ENCODE data around the gene ZNF334. TPM values are rescaled to one million over a fixed set of nuclear protein-coding genes. Genes with fewer than 3 reads are reported as not detected.

The ZNF334 gene
- total RNA-seq, 2 donors from 2014 or later = 1.1 to 3.1 TPM

- no peak for DNase-seq (ENCODE audit: low spot score)
- intact Hi-C loops (cut with DNase I) = no loop called here
These were observed 34.6 kb upstream of the ZNF334 start for GRCh38 chr20:46547995-46548394.

DNA sequence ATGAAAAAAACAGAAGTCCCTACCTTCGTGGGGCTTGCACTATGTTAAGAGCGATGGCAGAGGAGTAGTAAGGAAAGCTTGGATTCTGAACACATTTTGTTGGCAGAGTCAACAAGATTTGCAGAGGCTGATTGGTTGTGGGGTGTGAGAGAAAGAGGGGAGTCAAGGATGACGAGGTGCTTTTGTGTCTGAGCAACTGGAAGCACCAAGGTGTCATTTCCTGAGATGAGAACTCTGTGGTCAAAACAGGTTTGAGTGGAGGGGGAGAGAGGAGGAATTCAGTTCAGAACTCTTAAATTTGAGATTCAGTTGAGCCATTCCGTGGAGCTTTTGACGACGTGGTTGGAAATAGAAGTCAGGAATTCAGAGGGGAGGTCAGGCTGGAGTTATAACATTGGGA, 33.6 kb upstream of the ZNF334 start:
- DNase-seq (ENCODE audit: low spot score) = no peak
- intact Hi-C loops (cut with DNase I) = no loop called here

- no peak for DNase-seq (ENCODE audit: low spot score)
- intact Hi-C loops (cut with DNase I) = no loop called here
These were observed 32.9 kb upstream of the ZNF334 start for GRCh38 chr20:46546298-46546697.

GRCh38 chr20:46545827-46546138, 32.4 kb upstream of the ZNF334 start:
- intact Hi-C loops (cut with DNase I) = no loop called here
- DNase-seq (ENCODE audit: low spot score) = no peak

DNA sequence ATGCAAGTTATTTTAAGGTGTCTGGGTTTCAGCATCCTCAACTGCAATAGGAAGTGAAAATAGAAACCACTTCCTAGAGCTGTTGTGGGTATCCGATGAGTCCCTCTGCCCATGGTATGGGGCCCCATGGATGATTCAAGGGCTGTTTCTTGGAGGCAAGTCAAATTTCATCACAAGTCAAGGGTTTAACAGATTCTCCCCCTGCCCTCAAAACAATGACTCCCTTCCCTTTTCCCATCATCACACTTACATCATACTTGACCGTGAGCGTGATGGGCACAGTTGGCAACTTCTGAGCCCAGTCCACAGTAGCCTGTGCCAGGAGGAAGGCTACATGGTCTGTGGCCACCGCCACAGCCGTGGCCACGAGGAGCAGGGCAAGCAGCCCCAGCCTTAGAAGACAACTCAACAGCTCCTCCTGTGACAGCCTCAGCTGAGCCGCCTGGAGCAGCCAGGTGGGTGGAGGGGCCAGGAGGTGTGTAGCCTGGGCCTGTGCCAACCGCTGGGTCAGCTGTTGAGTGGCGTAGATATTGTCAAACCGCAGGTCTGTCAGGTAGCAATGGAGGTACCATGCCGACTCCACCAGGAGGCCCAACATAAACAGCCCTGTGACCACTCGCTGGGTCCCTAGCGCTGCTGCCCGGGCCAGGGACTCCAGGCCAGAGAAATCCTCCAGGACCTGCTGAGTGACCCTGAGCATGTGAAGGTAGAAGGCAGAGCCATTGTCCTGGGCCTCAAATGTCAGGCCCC, 31.9 kb upstream of the ZNF334 start:
- DNase-seq (ENCODE audit: low spot score) = no peak
- intact Hi-C loops (cut with DNase I) = no loop called here

DNA sequence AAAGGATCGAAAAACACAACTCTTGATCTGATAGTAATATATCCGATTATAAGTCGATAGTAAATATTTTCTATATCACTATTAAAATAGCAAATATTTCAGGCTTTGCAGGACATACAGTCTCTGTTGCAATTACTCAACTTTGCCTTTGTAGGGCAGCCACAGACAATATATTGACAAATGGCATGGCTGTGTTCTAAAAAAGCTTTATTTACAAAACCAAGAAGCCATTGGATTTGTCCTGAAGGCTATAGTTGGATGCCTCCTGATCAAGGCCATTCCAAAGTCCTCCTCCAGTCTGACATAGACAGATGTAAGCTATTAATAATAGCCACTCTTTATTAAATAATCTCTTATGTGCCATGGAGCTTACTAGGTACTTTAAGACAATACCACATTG, 31.2 kb upstream of the ZNF334 start:
- no peak for DNase-seq (ENCODE audit: low spot score)
- intact Hi-C loops (cut with DNase I) = no loop called here

DNA sequence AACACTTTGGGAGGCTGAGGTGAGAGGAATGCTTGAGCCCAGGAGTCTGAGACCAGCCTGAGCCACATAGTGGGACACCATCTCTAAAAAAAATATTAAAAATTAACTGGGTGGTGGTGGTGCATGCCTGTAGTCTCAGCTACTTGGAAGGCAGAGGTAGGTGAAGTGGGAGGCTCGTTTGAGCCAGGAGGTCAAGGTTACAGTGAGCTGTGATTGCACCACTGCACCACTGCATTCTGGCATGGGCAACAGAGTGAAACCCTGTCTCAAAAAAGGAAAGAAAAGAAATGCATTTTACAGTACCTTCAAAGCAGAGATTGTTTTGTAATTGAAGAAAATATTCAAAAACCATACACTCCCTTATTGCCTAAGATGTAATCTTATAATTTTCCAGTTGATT, 30.6 kb upstream of the ZNF334 start:
- DNase-seq (ENCODE audit: low spot score) = no peak
- intact Hi-C loops (cut with DNase I) = no loop called here

GRCh38 chr20:46543033-46543432, 29.7 kb upstream of the ZNF334 start:
- no peak for DNase-seq (ENCODE audit: low spot score)
- intact Hi-C loops (cut with DNase I) = no loop called here

DNA sequence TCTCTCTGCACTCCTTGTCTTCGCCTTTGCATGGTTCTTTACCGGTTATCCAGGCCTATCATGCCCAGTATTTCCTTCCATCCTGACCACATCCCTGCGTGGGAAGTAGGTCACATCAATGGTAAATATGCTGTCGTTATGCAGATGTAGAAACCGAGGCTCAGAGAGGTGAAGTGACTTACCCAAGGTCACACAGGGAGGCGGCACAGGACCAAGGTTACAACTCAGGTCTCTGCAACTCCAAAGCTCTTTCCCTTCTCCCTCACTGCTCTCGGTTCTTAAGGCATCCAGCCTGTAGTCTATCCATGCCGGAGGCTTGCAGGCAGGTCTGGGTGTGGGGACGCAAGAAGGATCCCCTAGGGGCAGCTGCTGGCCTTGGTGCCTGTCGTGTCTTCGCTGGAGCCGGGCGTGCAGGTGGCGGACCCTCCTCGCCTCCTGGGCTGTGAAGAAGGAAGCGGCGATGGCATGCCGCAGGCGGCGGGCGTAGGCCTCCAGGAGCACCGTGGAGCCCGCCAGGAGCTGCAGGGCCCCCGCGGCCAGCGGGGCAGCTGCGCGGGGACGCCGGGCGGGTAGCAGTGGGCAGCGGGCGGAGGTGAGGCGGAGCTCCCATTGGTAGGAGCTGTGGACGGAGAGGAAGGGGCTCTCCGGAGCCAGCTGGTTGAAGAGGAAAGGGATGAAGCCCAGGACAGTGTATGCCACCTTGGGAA, 28.0 kb upstream of the ZNF334 start:
- no peak for DNase-seq (ENCODE audit: low spot score)
- intact Hi-C loops (cut with DNase I) = no loop called here

GRCh38 chr20:46539113-46539512, 25.8 kb upstream of the ZNF334 start:
- no peak for DNase-seq (ENCODE audit: low spot score)
- intact Hi-C loops (cut with DNase I) = no loop called here

- no peak for DNase-seq (ENCODE audit: low spot score)
- intact Hi-C loops (cut with DNase I) = no loop called here
These were observed 17.3 kb upstream of the ZNF334 start for GRCh38 chr20:46530640-46531039.

GRCh38 chr20:46523696-46524328, 10.5 kb upstream of the ZNF334 start:
- DNase-seq (ENCODE audit: low spot score) = no peak
- intact Hi-C loops (cut with DNase I) = no loop called here

DNA sequence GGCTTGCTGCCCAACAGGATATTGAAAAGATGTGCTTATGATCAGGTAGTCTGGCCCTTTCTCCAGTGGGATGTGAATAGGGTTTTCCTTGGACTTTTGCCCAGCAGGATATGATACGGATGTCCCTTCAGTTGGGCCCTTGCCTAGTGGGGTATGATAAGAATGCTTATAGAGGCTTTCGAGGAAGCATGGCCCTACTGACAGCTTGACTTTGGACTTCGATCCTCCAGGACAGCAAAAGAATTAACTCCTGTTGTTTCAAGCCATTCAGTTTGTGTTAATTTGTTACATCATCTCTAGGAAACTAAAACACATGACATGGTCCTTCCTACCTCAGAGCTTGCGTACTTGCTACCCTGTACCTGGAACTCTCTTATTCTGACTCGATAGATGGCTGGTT, 9.7 kb upstream of the ZNF334 start:
- intact Hi-C loops (cut with DNase I) = no loop called here
- DNase-seq (ENCODE audit: low spot score) = no peak

GRCh38 chr20:46520976-46521579, 7.7 kb upstream of the ZNF334 start:
- DNase-seq (ENCODE audit: low spot score) = no peak
- intact Hi-C loops (cut with DNase I) = no loop called here

GRCh38 chr20:46520540-46520939, 7.2 kb upstream of the ZNF334 start:
- intact Hi-C loops (cut with DNase I) = no loop called here
- DNase-seq (ENCODE audit: low spot score) = no peak

DNA sequence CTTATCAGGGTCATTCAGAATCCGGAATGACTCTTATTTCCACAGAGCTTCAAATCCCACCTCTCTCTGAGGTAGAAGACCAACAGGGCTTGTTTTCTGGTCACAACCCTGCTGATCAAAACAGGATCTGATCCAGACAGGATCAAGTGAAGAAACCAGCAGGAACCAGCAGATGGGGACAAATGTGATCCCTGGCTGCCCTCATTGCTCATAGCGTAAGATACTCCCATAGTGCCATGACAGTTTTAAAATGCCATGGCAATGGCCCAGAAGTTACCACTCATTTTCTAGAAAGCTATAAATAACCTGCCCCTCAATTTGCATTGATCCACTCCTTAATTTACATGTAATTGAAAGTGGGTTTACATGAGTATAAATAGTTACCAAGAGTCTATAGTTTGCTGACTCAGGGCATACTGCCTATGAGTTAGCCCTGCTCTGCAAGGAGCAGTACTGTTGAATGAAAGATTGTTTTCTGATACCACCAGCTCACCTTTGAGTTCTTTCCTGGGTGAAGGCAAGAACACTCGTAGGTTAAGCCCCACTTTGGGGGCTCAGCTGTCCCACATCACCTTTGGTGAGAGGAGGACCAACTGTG, 6.2 kb upstream of the ZNF334 start:
- intact Hi-C loops (cut with DNase I) = no loop called here
- DNase-seq (ENCODE audit: low spot score) = no peak

DNA sequence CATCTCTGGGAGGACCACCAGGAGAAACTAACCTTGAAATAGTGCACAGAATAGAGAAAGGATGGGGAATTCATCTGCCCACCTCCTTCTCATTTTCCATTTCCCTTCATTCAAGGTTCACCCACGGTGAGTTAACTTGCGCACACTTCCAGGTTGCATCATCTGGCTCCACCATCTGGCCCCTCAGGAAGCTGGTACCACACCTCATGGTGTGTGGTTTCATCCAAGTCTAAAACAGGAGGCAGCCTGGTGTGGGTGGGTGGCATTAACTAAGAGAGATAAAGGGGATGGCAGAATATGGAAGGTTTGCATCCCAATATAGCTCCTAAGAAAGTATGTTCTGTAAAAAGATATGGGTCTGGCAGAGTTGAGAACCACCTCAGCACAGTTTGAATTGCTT, 3.8 kb downstream of the ZNF334 start:
- no peak for DNase-seq (ENCODE audit: low spot score)
- intact Hi-C loops (cut with DNase I) = no loop called here

- DNase-seq (ENCODE audit: low spot score) = no peak
- intact Hi-C loops (cut with DNase I) = no loop called here
These were observed 5.5 kb downstream of the ZNF334 start for GRCh38 chr20:46507760-46508407.

DNA sequence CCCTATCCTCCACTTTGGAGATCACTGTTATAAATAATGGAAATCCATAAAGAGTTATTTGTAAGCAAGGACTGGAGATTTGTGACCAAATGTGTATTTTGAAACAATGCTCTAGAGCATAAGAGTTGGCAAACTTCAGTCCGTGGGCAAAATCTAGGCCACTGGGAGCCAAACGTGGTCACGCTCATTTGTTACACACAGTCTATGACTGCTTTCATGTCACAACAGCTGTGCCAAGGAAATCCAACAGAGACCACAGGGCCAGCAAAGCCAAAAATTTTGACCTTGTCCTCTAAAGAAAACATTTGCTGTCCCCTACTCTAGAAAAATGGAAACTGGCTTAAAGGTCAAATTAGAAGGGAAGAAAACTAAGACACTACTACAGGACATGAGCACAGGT, 7.9 kb downstream of the ZNF334 start:
- intact Hi-C loops (cut with DNase I) = no loop called here
- DNase-seq (ENCODE audit: low spot score) = no peak

GRCh38 chr20:46501961-46502360, 11.4 kb downstream of the ZNF334 start:
- DNase-seq (ENCODE audit: low spot score) = no peak
- intact Hi-C loops (cut with DNase I) = no loop called here

Measured in posterior vena cava (tissue), 2 donors.